Left forelimb (tissue), 1 donor: ENCODE results near the gene CHST11.

Source experiments
- DNase-seq: peaks from one replicate; pipeline ENCODE4 v3.0.0-alpha.2; 2018; ENCODE audit warnings: low spot score

Gene CHST11

GRCh38 chr12:104632724-104633201 lies 176.0 kb downstream of the CHST11 start:
- DNase-seq = no peak

GRCh38 chr12:104634044-104634443 lies 177.3 kb downstream of the CHST11 start:
- DNase-seq = no peak

GRCh38 chr12:104634852-104635251 lies 178.1 kb downstream of the CHST11 start:
- DNase-seq = no peak

- no peak for DNase-seq
Measured at GRCh38 chr12:104635607-104636343, 179.0 kb downstream of the CHST11 start.

- no peak for DNase-seq
Measured at GRCh38 chr12:104636496-104636895, 179.7 kb downstream of the CHST11 start.

- DNase-seq = no peak
Measured at GRCh38 chr12:104637604-104638003, 180.9 kb downstream of the CHST11 start.

GRCh38 chr12:104638218-104638850 lies 181.6 kb downstream of the CHST11 start:
- DNase-seq = no peak

- no peak for DNase-seq
Measured at GRCh38 chr12:104638851-104639240, 182.1 kb downstream of the CHST11 start.

GRCh38 chr12:104640956-104641355 lies 184.2 kb downstream of the CHST11 start:
- DNase-seq = no peak

- DNase-seq = no peak
Measured at GRCh38 chr12:104641862-104642261, 185.1 kb downstream of the CHST11 start.

- no peak for DNase-seq
Measured at GRCh38 chr12:104643093-104643818, 186.5 kb downstream of the CHST11 start.

GRCh38 chr12:104643819-104644669 lies 187.3 kb downstream of the CHST11 start:
- DNase-seq = no peak

GRCh38 chr12:104648756-104649155 lies 192.0 kb downstream of the CHST11 start:
- no peak for DNase-seq

- no peak for DNase-seq
Measured at GRCh38 chr12:104649217-104649824, 192.6 kb downstream of the CHST11 start.

- no peak for DNase-seq
Measured at GRCh38 chr12:104649921-104650320, 193.2 kb downstream of the CHST11 start.

GRCh38 chr12:104650541-104650940 lies 193.8 kb downstream of the CHST11 start:
- no peak for DNase-seq

- DNase-seq = no peak
Measured at GRCh38 chr12:104651811-104652210, 195.1 kb downstream of the CHST11 start.

- DNase-seq = no peak
Measured at GRCh38 chr12:104652358-104652757, 195.6 kb downstream of the CHST11 start.

- DNase-seq = no peak
Measured at GRCh38 chr12:104652910-104653309, 196.2 kb downstream of the CHST11 start.

- no peak for DNase-seq
Measured at GRCh38 chr12:104653730-104654664, 197.2 kb downstream of the CHST11 start.
